Hepatocyte (in vitro differentiated cells): ENCODE data around the gene PRPS1. TPM values are rescaled to one million over a fixed set of nuclear protein-coding genes. Genes with fewer than 3 reads are reported as not detected.

Source experiments
- DNase-seq: peaks from one replicate; pipeline ENCODE4 v3.0.0-alpha.2; 2016; ENCODE audit warnings: low spot score
- H2AFZ ChIP-seq: fragments of 200-600 bp; sonication (generic); 2 replicates; pipeline ENCODE4 v1.6.0; 2016; ENCODE audit warnings: antibody characterized with exemption, mild to moderate bottlenecking
- H3K27ac ChIP-seq: fragments of 200-600 bp; sonication (generic); 2 replicates; pipeline ENCODE4 v1.5.1; 2016; ENCODE audit warnings: mild to moderate bottlenecking
- H3K27me3 ChIP-seq: fragments of 200-600 bp; sonication (generic); 2 replicates; pipeline ENCODE4 v1.6.1; 2016
- H3K36me3 ChIP-seq: fragments of 200-600 bp; sonication (generic); replicated peaks from 2 replicates; pipeline ENCODE4 v1.5.1; 2016; ENCODE audit warnings: low read depth; ENCODE audit not compliant: insufficient read depth
- H3K4me1 ChIP-seq: fragments of 200-600 bp; sonication (generic); 2 replicates; pipeline ENCODE4 v1.5.1; 2016; ENCODE audit warnings: mild to moderate bottlenecking, moderate library complexity; ENCODE audit not compliant: insufficient read depth
- H3K4me2 ChIP-seq: fragments of 200-600 bp; sonication (generic); 2 replicates; pipeline ENCODE4 v1.6.0; 2016
- H3K4me3 ChIP-seq: fragments of 200-600 bp; sonication (generic); 2 replicates; pipeline ENCODE4 v1.5.1; 2016; ENCODE audit warnings: mild to moderate bottlenecking
- H3K79me2 ChIP-seq: fragments of 200-600 bp; sonication (generic); 2 replicates; pipeline ENCODE4 v1.6.0; 2017; ENCODE audit warnings: mild to moderate bottlenecking
- H3K9me2 ChIP-seq: fragments of 200-600 bp; sonication (generic); replicated peaks from 2 replicates; pipeline ENCODE4 v1.6.0; 2017; ENCODE audit warnings: mild to moderate bottlenecking; ENCODE audit not compliant: insufficient read depth
- H3K9me3 ChIP-seq: fragments of 200-600 bp; sonication (generic); 2 replicates; pipeline ENCODE4 v1.5.1; 2016; ENCODE audit warnings: low read depth, mild to moderate bottlenecking
- H4K20me1 ChIP-seq: fragments of 200-600 bp; sonication (generic); 2 replicates; pipeline ENCODE4 v1.6.0; 2016; ENCODE audit warnings: mild to moderate bottlenecking; ENCODE audit not compliant: insufficient read depth, poor library complexity, severe bottlenecking
- CTCF ChIP-seq: fragments of 200-600 bp; sonication (generic); IDR thresholded peaks from 2 replicates; pipeline ENCODE4 v1.5.1; 2016; ENCODE audit warnings: antibody characterized with exemption, mild to moderate bottlenecking; ENCODE audit not compliant: poor library complexity
- EZH2 ChIP-seq: fragments of 200-600 bp; sonication (generic); IDR thresholded peaks from 2 replicates; pipeline ENCODE4 v1.6.1; 2016; ENCODE audit warnings: antibody characterized with exemption, mild to moderate bottlenecking, borderline replicate concordance
- EZH2phosphoT487 ChIP-seq: fragments of 200-600 bp; sonication (generic); IDR thresholded peaks from one replicate; pipeline ENCODE4 v1.6.1; 2018; ENCODE audit warnings: antibody characterized with exemption, mild to moderate bottlenecking, low read depth, moderate library complexity; ENCODE audit not compliant: unreplicated experiment, severe bottlenecking
- WGBS: methylation state at CpG from one replicate; pipeline ENCODE4 v1.1.6; 2016; ENCODE audit warnings: low lambda C conversion rate; ENCODE audit errors: missing lambda C conversion rate; 5-methylcytosine and 5-hydroxymethylcytosine counted together
- polyA plus RNA-seq: library from polyadenylated mRNA; unstranded; fragments of >200 nt; fragmentation: Nextera tagmentation; extraction: Ambion mirVana; gene quantifications from 2 replicates; pipeline ENCODE4 v1.2.1, GENCODE V29; 2016
- total RNA-seq: library from RNA; depleted of rRNA; stranded (reverse); fragments of >200 nt; gene quantifications from 2 replicates; pipeline ENCODE4 v1.2.3, GENCODE V29; 2014

PRPS1 gene
- total and polyA plus RNA-seq, 2 experiments from 2014 or later, result 41.1 to 59.2 TPM

- no peaks in the 10 kb centered on the region for H3K36me3 ChIP-seq
- H3K27ac ChIP-seq, result no peak overlapping the region
- no peak overlapping the region for H3K4me3 ChIP-seq
- H3K9me3 ChIP-seq, result no peaks in the 10 kb centered on the region
- H3K9me2 ChIP-seq, result no peaks in the 10 kb centered on the region
- H2AFZ ChIP-seq, result no peak overlapping the region
- DNase-seq, result no peak
- peaks cover 9% of the 10 kb centered on the region for H3K4me1 ChIP-seq
- WGBS, result 50% methylated on average over 4 of the region's 4 CpGs
- TF ChIP-seq EZH2 (no peak), CTCF (no peak)
- no peaks in the 10 kb centered on the region for H3K27me3 ChIP-seq
- H3K4me2 ChIP-seq, result no peak overlapping the region
- no peaks in the 10 kb centered on the region for H3K79me2 ChIP-seq
- H4K20me1 ChIP-seq, result no peaks in the 10 kb centered on the region
Observed at GRCh38 chrX:107659286-107659685, 31.0 kb downstream of the PRPS1 start.

- Histone ChIP-seq H2AFZ (no peak overlapping the region), H4K20me1 (no peaks in the 10 kb centered on the region), H3K9me2 (no peaks in the 10 kb centered on the region), H3K9me3 (no peaks in the 10 kb centered on the region), H3K4me3 (no peak overlapping the region), H3K36me3 (no peaks in the 10 kb centered on the region), H3K27me3 (no peaks in the 10 kb centered on the region), H3K4me1 (peaks cover 9% of the 10 kb centered on the region), H3K27ac (no peak overlapping the region), H3K79me2 (no peaks in the 10 kb centered on the region), H3K4me2 (no peak overlapping the region)
- WGBS, result 83% methylated on average over 1 of the region's 1 CpG
- peak; percentile 78 for TF ChIP-seq CTCF
- no peak for TF ChIP-seq EZH2
- DNase-seq, result peak; percentile 75
Observed at GRCh38 chrX:107659768-107660167, 31.5 kb downstream of the PRPS1 start.

- no peaks in the 10 kb centered on the region for H3K9me3 ChIP-seq
- TF ChIP-seq CTCF, result no peak
- no peak for TF ChIP-seq EZH2phosphoT487
- no peak for TF ChIP-seq EZH2
- WGBS, result 55% methylated on average over 3 of the region's 3 CpGs
- no peaks in the 10 kb centered on the region for H3K36me3 ChIP-seq
- no peaks in the 10 kb centered on the region for H4K20me1 ChIP-seq
- no peaks in the 10 kb centered on the region for H3K27me3 ChIP-seq
- no peaks in the 10 kb centered on the region for H3K9me2 ChIP-seq
- H2AFZ ChIP-seq, result no peak overlapping the region
- H3K4me2 ChIP-seq, result no peak overlapping the region
- H3K4me1 ChIP-seq, result no peaks in the 10 kb centered on the region
- no peak for DNase-seq
- peaks cover 4% of the 10 kb centered on the region for H3K79me2 ChIP-seq
- H3K4me3 ChIP-seq, result no peak overlapping the region
- no peak overlapping the region for H3K27ac ChIP-seq
Observed at GRCh38 chrX:107662145-107662544, 33.8 kb downstream of the PRPS1 start.

- Histone ChIP-seq H3K27ac (no peak overlapping the region), H3K36me3 (no peaks in the 10 kb centered on the region), H3K79me2 (peaks cover 8% of the 10 kb centered on the region), H4K20me1 (no peaks in the 10 kb centered on the region), H3K4me1 (no peaks in the 10 kb centered on the region), H3K4me2 (no peak overlapping the region), H2AFZ (no peak overlapping the region), H3K27me3 (no peaks in the 10 kb centered on the region), H3K9me2 (no peaks in the 10 kb centered on the region), H3K4me3 (no peak overlapping the region), H3K9me3 (no peaks in the 10 kb centered on the region)
- no peak for DNase-seq
- no peak for TF ChIP-seq EZH2
- no peak for TF ChIP-seq CTCF
- TF ChIP-seq EZH2phosphoT487, result no peak
- WGBS, result 64% methylated on average over 5 of the region's 5 CpGs
Observed at GRCh38 chrX:107662824-107663223, 34.5 kb downstream of the PRPS1 start.
